ENCODE measurements around the gene OR1L8.

Gene OR1L8

GRCh38 chr9:122519376-122519775 is 63.8 kb downstream of the OR1L8 start:
- ChIA-PET POLR2A (no interaction called here), CTCF (no interaction called here)
- Histone ChIP-seq H3K36me3 (ENCODE audit: control insufficient read depth in 4 of 4, insufficient read depth in 4 of 4, low read length in 3 of 4) (no peaks in the 10 kb centered on the region), H3K9me3 (ENCODE audit: control extremely low read depth in 1 of 5, control insufficient read depth in 4 of 5, insufficient read depth in 2 of 5, low read depth in 1 of 5, low read length in 4 of 5) (peaks cover 0 to 2% (median 0%) of the 10 kb centered on the region in 5 experiments), H3K4me1 (ENCODE audit: control extremely low read depth in 1 of 4, control insufficient read depth in 4 of 4, insufficient read depth in 4 of 4, low read length in 3 of 4) (no peaks in the 10 kb centered on the region), H3K27ac (ENCODE audit: insufficient read depth in 1 of 2, low read depth in 1 of 2, low read length in 2 of 2, poor library complexity in 1 of 2, severe bottlenecking in 2 of 2) (no peak overlapping the region), H3K27me3 (replicated peaks in 2 of 5; ENCODE audit: control insufficient read depth in 4 of 5, insufficient read depth in 5 of 5, low read length in 4 of 5) (peaks cover 0 to 8% (median 2%) of the 10 kb centered on the region in 5 experiments), H3K4me3 (ENCODE audit: control insufficient read depth in 1 of 7, extremely low read depth in 1 of 7, insufficient read depth in 4 of 7, low read depth in 2 of 7, low read length in 6 of 7) (no peak overlapping the region)
- DNase-seq: no peak
- WGBS (ENCODE audit: insufficient coverage): 100% methylated on average over 3 of the region's 3 CpGs

GRCh38 chr9:122518841-122519240 is 64.3 kb downstream of the OR1L8 start, which contains the start of gene OR1J4:
Gene OR1J4 (plus strand): TSS chr9:122519141. CDS start chr9:122519141, 0 bp downstream.
- H3K4me1 ChIP-seq (ENCODE audit: control extremely low read depth in 1 of 4, control insufficient read depth in 4 of 4, insufficient read depth in 4 of 4, low read length in 3 of 4): no peaks in the 10 kb centered on the region
- ChIA-PET CTCF (no interaction called here), POLR2A (no interaction called here)
- 100% methylated on average over 3 of the region's 4 CpGs for WGBS (ENCODE audit: insufficient coverage)
- DNase-seq: no peak
- H3K27ac ChIP-seq (ENCODE audit: insufficient read depth in 1 of 2, low read depth in 1 of 2, low read length in 2 of 2, poor library complexity in 1 of 2, severe bottlenecking in 2 of 2): no peak within 1 kb of the TSS
- peaks cover 0 to 2% (median 0%) of the 10 kb centered on the region in 5 experiments for H3K9me3 ChIP-seq (ENCODE audit: control extremely low read depth in 1 of 5, control insufficient read depth in 4 of 5, insufficient read depth in 2 of 5, low read depth in 1 of 5, low read length in 4 of 5)
- no peaks in the 10 kb centered on the region for H3K36me3 ChIP-seq (ENCODE audit: control insufficient read depth in 4 of 4, insufficient read depth in 4 of 4, low read length in 3 of 4)
- peaks cover 0 to 8% (median 2%) of the 10 kb centered on the region in 5 experiments for H3K27me3 ChIP-seq (replicated peaks in 2 of 5; ENCODE audit: control insufficient read depth in 4 of 5, insufficient read depth in 5 of 5, low read length in 4 of 5)
- H3K4me3 ChIP-seq (ENCODE audit: control insufficient read depth in 1 of 7, extremely low read depth in 1 of 7, insufficient read depth in 4 of 7, low read depth in 2 of 7, low read length in 6 of 7): no peak within 1 kb of the TSS

- H3K4me3 ChIP-seq (ENCODE audit: control insufficient read depth in 1 of 7, extremely low read depth in 1 of 7, insufficient read depth in 4 of 7, low read depth in 2 of 7, low read length in 6 of 7): no peak overlapping the region
- WGBS (ENCODE audit: insufficient coverage): 83% methylated on average over 1 of the region's 2 CpGs
- H3K27me3 ChIP-seq (replicated peaks in 2 of 5; ENCODE audit: control insufficient read depth in 4 of 5, insufficient read depth in 5 of 5, low read length in 4 of 5): peaks cover 0 to 8% (median 2%) of the 10 kb centered on the region in 5 experiments
- no peaks in the 10 kb centered on the region for H3K36me3 ChIP-seq (ENCODE audit: control insufficient read depth in 4 of 4, insufficient read depth in 4 of 4, low read length in 3 of 4)
- no peaks in the 10 kb centered on the region for H3K4me1 ChIP-seq (ENCODE audit: control extremely low read depth in 1 of 4, control insufficient read depth in 4 of 4, insufficient read depth in 4 of 4, low read length in 3 of 4)
- H3K27ac ChIP-seq (ENCODE audit: insufficient read depth in 1 of 2, low read depth in 1 of 2, low read length in 2 of 2, poor library complexity in 1 of 2, severe bottlenecking in 2 of 2): no peak overlapping the region
- DNase-seq: no peak
- H3K9me3 ChIP-seq (ENCODE audit: control extremely low read depth in 1 of 5, control insufficient read depth in 4 of 5, insufficient read depth in 2 of 5, low read depth in 1 of 5, low read length in 4 of 5): peaks cover 0 to 2% (median 0%) of the 10 kb centered on the region in 5 experiments
- CTCF ChIA-PET: no interaction called here
- POLR2A ChIA-PET: no interaction called here
These were observed 65.0 kb downstream of the OR1L8 start for GRCh38 chr9:122518226-122518625.
